Measurements from ENCODE around the gene CCDC83. TPM values are rescaled to one million over a fixed set of nuclear protein-coding genes. Genes with fewer than 3 reads are reported as not detected.

CCDC83 gene
- total RNA-seq, 1 donor = not detected

DNA sequence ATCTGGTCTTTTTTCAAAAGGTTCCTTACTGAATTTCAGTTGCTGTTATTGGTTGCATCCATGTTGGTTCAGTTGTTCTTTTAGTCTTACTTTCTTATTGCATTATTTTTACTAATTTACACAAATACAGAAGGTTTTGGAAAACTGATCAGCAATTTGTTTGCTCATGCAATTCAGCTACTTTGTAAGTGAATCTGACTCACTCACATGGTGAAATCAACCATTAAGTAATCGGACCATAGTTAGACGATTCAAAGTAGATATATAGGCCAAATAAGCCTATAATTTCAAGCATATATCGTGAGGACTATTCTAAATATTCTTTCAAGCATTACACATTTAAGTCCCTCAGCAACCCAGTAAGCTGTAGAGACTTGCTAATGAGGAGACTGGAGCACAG is 41.7 kb downstream of the CCDC83 start:
- no peak for DNase-seq (ENCODE audit: low read depth)
- TF ChIP-seq, protein P1, sequence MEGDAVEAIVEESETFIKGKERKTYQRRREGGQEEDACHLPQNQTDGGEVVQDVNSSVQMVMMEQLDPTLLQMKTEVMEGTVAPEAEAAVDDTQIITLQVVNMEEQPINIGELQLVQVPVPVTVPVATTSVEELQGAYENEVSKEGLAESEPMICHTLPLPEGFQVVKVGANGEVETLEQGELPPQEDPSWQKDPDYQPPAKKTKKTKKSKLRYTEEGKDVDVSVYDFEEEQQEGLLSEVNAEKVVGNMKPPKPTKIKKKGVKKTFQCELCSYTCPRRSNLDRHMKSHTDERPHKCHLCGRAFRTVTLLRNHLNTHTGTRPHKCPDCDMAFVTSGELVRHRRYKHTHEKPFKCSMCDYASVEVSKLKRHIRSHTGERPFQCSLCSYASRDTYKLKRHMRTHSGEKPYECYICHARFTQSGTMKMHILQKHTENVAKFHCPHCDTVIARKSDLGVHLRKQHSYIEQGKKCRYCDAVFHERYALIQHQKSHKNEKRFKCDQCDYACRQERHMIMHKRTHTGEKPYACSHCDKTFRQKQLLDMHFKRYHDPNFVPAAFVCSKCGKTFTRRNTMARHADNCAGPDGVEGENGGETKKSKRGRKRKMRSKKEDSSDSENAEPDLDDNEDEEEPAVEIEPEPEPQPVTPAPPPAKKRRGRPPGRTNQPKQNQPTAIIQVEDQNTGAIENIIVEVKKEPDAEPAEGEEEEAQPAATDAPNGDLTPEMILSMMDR (IDR thresholded peaks at IDR 0.05; ENCODE audit: insufficient read depth, low read length) = no peak
- no peak overlapping the region for H3K4me3 ChIP-seq (ENCODE audit: low read depth, low read length)

DNA sequence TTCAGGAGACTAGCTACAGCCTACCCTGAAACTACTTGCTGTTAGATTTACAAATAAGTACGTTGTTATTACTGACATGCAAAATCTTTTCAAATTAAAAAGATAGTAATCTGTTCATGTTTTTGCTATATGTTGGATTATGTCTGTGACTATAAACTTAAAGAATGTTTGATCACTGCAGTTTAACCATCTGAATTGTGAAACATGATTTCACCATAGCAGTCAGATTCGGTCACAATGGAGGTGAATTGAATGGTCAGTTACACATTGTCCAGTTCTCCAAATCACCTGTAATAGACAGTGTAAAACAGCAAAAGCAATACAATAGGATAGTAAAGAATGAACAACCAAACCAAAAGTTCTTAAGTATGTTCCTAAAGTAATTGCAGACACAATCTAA is 43.3 kb downstream of the CCDC83 start:
- no peak overlapping the region for H3K4me3 ChIP-seq (ENCODE audit: low read depth, low read length)
- TF ChIP-seq, protein P1 (IDR thresholded peaks at IDR 0.05; ENCODE audit: insufficient read depth, low read length) = no peak
- DNase-seq (ENCODE audit: low read depth) = no peak

DNA sequence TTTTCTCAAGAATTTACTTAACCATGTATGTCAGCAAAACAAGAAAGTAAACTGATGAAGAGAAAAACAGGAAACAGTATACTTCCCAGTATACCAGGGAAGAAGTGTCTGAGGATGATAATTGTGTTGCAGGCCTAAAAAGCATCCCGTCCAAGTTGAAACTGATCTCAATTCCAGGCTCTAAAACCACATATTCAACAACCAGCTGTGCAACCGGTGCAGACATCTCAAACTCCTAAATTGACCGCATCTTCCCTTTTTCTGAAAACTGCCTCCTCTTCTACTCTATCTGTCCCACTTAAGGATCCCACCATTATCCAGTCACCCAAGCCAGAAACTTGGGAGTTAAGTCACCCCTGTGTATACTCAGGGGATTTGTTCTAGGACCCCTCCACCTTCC is 47.2 kb downstream of the CCDC83 start:
- no peak overlapping the region for H3K4me3 ChIP-seq (ENCODE audit: low read depth, low read length)
- DNase-seq (ENCODE audit: low read depth) = no peak
- TF ChIP-seq, protein P1 (IDR thresholded peaks at IDR 0.05; ENCODE audit: insufficient read depth, low read length) = no peak

DNA sequence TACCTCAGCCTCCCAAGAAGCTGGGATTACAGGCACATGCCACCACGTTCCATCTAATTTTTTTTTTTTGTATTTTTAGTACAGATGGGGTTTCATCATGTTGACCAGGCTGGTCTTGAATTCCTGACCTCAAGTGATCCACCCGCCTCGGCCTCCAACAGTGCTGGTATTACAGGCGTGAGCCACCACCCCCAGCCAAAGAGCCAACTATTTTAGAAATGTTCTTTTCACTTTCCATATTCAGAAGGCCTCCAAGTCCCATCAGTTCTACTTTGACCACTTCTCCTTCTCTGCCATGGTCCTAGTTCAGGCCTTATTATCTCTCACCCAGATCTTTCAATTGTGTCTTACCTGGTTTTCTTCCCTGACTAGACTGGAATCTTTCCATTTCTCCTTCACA is 48.2 kb downstream of the CCDC83 start:
- TF ChIP-seq, protein P1 (IDR thresholded peaks at IDR 0.05; ENCODE audit: insufficient read depth, low read length) = no peak
- DNase-seq (ENCODE audit: low read depth) = no peak
- no peak overlapping the region for H3K4me3 ChIP-seq (ENCODE audit: low read depth, low read length)

DNA sequence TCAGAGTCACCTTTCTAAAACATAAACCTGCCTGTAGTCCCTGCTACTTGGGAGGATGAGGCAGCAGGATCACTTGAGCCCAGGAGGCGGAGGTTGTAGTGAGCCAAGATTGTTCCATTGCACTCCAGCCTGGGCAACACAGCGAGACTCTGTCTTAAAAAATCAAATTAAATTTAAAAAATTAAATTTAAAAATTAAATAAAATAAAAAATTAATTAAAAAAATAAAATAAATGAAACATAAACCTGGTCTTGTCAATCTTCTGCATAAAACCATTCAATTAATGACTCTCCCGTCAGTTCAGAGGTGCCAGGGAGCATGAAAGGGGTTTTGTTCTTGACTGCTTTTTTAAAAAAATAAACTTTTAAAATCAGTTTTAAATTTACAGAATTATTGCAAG is 48.6 kb downstream of the CCDC83 start:
- TF ChIP-seq, protein P1 (IDR thresholded peaks at IDR 0.05; ENCODE audit: insufficient read depth, low read length) = no peak
- DNase-seq (ENCODE audit: low read depth) = no peak
- H3K4me3 ChIP-seq (ENCODE audit: low read depth, low read length) = no peak overlapping the region

DNA sequence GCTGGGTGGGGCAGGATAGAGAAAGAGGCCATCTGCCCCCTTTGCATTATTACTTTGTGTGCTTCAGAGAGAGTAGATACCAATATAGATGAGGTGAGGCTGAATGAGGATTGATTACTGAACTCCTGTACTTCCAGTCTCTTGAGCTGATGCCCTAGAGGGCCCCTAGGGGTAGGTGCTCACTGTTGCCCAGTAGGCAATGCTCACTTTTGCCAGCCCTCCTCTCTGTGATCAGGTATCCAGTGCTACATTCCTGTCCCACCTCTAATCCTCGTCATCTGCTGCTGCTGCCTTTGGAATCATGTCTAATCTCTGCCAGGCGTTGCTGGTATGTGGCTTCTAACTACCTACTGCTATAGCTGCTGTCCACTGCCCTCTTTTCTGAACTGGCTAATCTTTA is 57.2 kb downstream of the CCDC83 start:
- no peak overlapping the region for H3K4me3 ChIP-seq (ENCODE audit: low read depth, low read length)
- TF ChIP-seq, protein P1 (IDR thresholded peaks at IDR 0.05; ENCODE audit: insufficient read depth, low read length) = no peak
- no peak for DNase-seq (ENCODE audit: low read depth)

DNA sequence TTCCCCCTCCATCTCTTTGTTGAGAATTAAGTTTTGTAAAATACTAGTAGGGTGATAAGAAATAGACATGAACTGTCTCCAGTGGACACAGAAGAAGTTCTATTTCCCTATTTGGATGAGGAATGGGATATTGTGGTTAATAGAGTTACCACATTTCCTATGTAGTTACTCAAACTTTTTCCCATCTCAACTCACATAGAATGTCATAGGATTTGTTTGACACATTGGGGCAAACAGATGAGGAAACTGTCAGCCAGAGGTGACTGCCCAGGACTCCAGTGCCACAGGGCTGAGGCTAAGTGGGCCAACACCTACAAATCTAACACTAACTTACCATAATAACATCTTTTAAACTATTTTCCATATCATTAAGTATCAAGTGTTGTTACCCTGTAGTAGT is 58.3 kb downstream of the CCDC83 start:
- H3K4me3 ChIP-seq (ENCODE audit: low read depth, low read length) = no peak overlapping the region
- no peak for DNase-seq (ENCODE audit: low read depth)
- TF ChIP-seq, protein P1 (IDR thresholded peaks at IDR 0.05; ENCODE audit: insufficient read depth, low read length) = no peak
